ENCODE data around the gene UQCRC1. TPM values are rescaled to one million over a fixed set of nuclear protein-coding genes. Genes with fewer than 3 reads are reported as not detected.

UQCRC1 gene
- total RNA-seq, 1 donor from 2014 or later: 297 TPM

- Mint-ChIP-seq H3K4me3 (no peak overlapping the region), H3K4me1 (peaks cover 5% of the 10 kb centered on the region), H3K36me3 (ENCODE audit: low read depth) (peaks cover 22% of the 10 kb centered on the region), H3K27me3 (ENCODE audit: low read depth) (no peaks in the 10 kb centered on the region), H3K27ac (ENCODE audit: unreplicated experiment) (no peak overlapping the region), H3K9me3 (no peaks in the 10 kb centered on the region)
- TF ChIP-seq CTCF (conservative IDR thresholded peaks at IDR 0.05): no peak
- no peak for DNase-seq (ENCODE audit: low read depth, low spot score)
Measured at GRCh38 chr3:48625600-48625999, 16.2 kb upstream of the UQCRC1 start.

GRCh38 chr3:48624767-48625166, 15.3 kb upstream of the UQCRC1 start:
- no peak for DNase-seq (ENCODE audit: low read depth, low spot score)
- H3K27ac Mint-ChIP-seq (ENCODE audit: unreplicated experiment): peak overlapping the region; percentile 22
- no peaks in the 10 kb centered on the region for H3K27me3 Mint-ChIP-seq (ENCODE audit: low read depth)

GRCh38 chr3:48623851-48624547, 14.6 kb upstream of the UQCRC1 start:
- no peak overlapping the region for H3K4me3 Mint-ChIP-seq
- no peaks in the 10 kb centered on the region for H3K9me3 Mint-ChIP-seq
- H3K27me3 Mint-ChIP-seq (ENCODE audit: low read depth): no peaks in the 10 kb centered on the region
- peaks cover 19% of the 10 kb centered on the region for H3K36me3 Mint-ChIP-seq (ENCODE audit: low read depth)
- no peak overlapping the region for H3K27ac Mint-ChIP-seq (ENCODE audit: unreplicated experiment)
- peaks cover 5% of the 10 kb centered on the region for H3K4me1 Mint-ChIP-seq
- DNase-seq (ENCODE audit: low read depth, low spot score): no peak
- no peak for TF ChIP-seq CTCF (conservative IDR thresholded peaks at IDR 0.05)

More at GRCh38 chr3:48624767-48625166, 15.3 kb upstream of the UQCRC1 start:
- peaks cover 22% of the 10 kb centered on the region for H3K36me3 Mint-ChIP-seq (ENCODE audit: low read depth)
- no peak for TF ChIP-seq CTCF (conservative IDR thresholded peaks at IDR 0.05)
- H3K9me3 Mint-ChIP-seq: no peaks in the 10 kb centered on the region
- H3K4me1 Mint-ChIP-seq: peaks cover 5% of the 10 kb centered on the region
- no peak overlapping the region for H3K4me3 Mint-ChIP-seq

- Mint-ChIP-seq H3K27ac (ENCODE audit: unreplicated experiment) (no peak within 1 kb of the TSS), H3K27me3 (ENCODE audit: low read depth) (no peaks in the 10 kb centered on the region), H3K9me3 (peaks cover 2% of the 10 kb centered on the region), H3K36me3 (ENCODE audit: low read depth) (peaks cover 19% of the 10 kb centered on the region), H3K4me3 (no peak within 1 kb of the TSS), H3K4me1 (peaks cover 3% of the 10 kb centered on the region)
- no peak for TF ChIP-seq CTCF (conservative IDR thresholded peaks at IDR 0.05)
- no peak for DNase-seq (ENCODE audit: low read depth, low spot score)
Measured at GRCh38 chr3:48621461-48621869, 12.0 kb upstream of the UQCRC1 start, which contains the start of gene TMEM89. Gene TMEM89, minus strand, starts transcription at chr3:48621769. Its CDS starts 13 bp downstream, at chr3:48621756.

GRCh38 chr3:48619541-48620524, 10.4 kb upstream of the UQCRC1 start:
- Mint-ChIP-seq H3K4me3 (no peak overlapping the region), H3K4me1 (peaks cover 3% of the 10 kb centered on the region)

More at GRCh38 chr3:48619541-48620524, 10.4 kb upstream of the UQCRC1 start:
- Mint-ChIP-seq H3K27me3 (ENCODE audit: low read depth) (no peaks in the 10 kb centered on the region), H3K27ac (ENCODE audit: unreplicated experiment) (no peak overlapping the region), H3K9me3 (peaks cover 2% of the 10 kb centered on the region), H3K36me3 (ENCODE audit: low read depth) (peaks cover 16% of the 10 kb centered on the region)
- no peak for TF ChIP-seq CTCF (conservative IDR thresholded peaks at IDR 0.05)
- DNase-seq (ENCODE audit: low read depth, low spot score): no peak

All from neural crest cell (in vitro differentiated cells).